ENCODE measurements around the gene INSYN1.

INSYN1 gene

DNA sequence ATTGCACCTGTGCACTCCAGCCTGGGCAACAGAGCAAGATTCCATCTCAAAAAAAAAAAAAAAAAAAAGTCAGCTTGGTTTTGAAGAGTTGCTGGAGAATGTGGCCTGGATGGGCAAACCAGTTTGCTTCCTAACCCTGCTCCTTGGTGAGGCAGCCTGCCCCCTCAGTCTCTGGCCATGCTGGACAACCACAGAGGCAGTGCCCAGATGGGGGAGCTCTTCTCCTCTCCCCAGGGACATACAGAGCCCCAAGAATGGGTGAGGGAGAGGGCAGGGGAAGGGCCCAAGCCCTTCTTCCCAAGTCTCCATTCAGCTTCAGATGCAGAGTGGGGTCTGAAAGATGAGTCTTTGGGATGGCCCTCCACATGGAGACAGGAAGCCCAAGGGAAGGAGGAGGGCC lies 41.0 kb downstream of the INSYN1 start:
- TF ChIP-seq RAD21 (IDR thresholded peaks at IDR 0.05; ENCODE audit: low read depth), result peak; percentile 23; the same call in 1 of the 2 replicates
- no peak for TF ChIP-seq TAF1 (IDR thresholded peaks at IDR 0.05; ENCODE audit: low read depth)

DNA sequence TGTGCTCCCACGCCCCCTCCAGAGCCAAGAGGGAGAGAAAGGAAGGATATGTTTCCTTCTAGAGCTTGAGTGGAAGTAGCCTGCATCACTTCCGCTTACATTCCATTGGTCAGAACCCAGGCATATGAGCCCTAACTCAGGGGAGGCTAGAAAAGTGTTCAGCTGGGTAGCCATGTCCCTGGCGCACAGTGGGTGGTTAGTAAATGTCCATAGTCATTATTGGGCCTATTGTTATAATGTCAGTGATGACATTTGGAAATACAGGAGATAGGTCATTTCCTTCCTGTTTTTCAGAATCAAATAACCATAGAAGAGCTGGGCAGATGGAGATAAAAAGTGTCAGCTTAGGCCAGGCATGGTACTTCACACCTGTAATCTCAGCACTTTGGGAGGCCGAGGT lies 41.6 kb downstream of the INSYN1 start:
- no peak for TF ChIP-seq ZBTB7A (IDR thresholded peaks at IDR 0.05; ENCODE audit: low read depth)
- no peak for TF ChIP-seq TCF12 (IDR thresholded peaks at IDR 0.05; ENCODE audit: low read depth)
- TF ChIP-seq, protein P1, sequence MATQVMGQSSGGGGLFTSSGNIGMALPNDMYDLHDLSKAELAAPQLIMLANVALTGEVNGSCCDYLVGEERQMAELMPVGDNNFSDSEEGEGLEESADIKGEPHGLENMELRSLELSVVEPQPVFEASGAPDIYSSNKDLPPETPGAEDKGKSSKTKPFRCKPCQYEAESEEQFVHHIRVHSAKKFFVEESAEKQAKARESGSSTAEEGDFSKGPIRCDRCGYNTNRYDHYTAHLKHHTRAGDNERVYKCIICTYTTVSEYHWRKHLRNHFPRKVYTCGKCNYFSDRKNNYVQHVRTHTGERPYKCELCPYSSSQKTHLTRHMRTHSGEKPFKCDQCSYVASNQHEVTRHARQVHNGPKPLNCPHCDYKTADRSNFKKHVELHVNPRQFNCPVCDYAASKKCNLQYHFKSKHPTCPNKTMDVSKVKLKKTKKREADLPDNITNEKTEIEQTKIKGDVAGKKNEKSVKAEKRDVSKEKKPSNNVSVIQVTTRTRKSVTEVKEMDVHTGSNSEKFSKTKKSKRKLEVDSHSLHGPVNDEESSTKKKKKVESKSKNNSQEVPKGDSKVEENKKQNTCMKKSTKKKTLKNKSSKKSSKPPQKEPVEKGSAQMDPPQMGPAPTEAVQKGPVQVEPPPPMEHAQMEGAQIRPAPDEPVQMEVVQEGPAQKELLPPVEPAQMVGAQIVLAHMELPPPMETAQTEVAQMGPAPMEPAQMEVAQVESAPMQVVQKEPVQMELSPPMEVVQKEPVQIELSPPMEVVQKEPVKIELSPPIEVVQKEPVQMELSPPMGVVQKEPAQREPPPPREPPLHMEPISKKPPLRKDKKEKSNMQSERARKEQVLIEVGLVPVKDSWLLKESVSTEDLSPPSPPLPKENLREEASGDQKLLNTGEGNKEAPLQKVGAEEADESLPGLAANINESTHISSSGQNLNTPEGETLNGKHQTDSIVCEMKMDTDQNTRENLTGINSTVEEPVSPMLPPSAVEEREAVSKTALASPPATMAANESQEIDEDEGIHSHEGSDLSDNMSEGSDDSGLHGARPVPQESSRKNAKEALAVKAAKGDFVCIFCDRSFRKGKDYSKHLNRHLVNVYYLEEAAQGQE (IDR thresholded peaks at IDR 0.05; ENCODE audit: low read depth), result no peak
- no peak for TF ChIP-seq EGR1 (IDR thresholded peaks at IDR 0.05)
- no peak for TF ChIP-seq CREB1 (IDR thresholded peaks at IDR 0.05; ENCODE audit: low read depth)
- no peak for TF ChIP-seq CEBPB (IDR thresholded peaks at IDR 0.05)
- TF ChIP-seq FOXM1 (IDR thresholded peaks at IDR 0.05; ENCODE audit: borderline replicate concordance, low read depth), result no peak
- TF ChIP-seq TAF1 (IDR thresholded peaks at IDR 0.05; ENCODE audit: low read depth), result no peak

DNA sequence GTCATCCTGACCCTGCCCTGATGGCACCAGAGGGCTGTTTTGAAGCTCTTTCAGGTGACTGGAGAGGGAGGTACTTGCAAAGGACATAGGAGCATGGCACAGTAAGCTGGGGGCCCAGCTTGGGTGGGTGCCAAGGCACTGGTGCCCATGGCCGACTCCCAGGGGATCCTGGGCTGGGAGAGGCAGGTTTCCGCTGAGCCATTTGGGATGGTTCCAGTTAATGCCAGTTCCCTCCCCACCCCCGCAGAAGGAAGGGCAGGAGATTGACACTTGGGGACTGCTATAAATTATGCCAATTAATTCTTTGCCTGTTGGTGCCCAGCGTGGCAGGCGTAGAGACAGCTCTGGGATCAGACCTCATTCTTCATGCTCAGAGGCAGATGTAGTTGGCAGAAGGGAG lies 42.8 kb downstream of the INSYN1 start:
- TF ChIP-seq ZBTB7A (IDR thresholded peaks at IDR 0.05; ENCODE audit: low read depth), result no peak
- no peak for TF ChIP-seq TCF12 (IDR thresholded peaks at IDR 0.05; ENCODE audit: low read depth)
- no peak for TF ChIP-seq TEAD4 (IDR thresholded peaks at IDR 0.05)
- TF ChIP-seq, protein P2, sequence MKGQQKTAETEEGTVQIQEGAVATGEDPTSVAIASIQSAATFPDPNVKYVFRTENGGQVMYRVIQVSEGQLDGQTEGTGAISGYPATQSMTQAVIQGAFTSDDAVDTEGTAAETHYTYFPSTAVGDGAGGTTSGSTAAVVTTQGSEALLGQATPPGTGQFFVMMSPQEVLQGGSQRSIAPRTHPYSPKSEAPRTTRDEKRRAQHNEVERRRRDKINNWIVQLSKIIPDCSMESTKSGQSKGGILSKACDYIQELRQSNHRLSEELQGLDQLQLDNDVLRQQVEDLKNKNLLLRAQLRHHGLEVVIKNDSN (IDR thresholded peaks at IDR 0.05), result no peak
- no peak for TF ChIP-seq EP300 (IDR thresholded peaks at IDR 0.05; ENCODE audit: borderline replicate concordance)

DNA sequence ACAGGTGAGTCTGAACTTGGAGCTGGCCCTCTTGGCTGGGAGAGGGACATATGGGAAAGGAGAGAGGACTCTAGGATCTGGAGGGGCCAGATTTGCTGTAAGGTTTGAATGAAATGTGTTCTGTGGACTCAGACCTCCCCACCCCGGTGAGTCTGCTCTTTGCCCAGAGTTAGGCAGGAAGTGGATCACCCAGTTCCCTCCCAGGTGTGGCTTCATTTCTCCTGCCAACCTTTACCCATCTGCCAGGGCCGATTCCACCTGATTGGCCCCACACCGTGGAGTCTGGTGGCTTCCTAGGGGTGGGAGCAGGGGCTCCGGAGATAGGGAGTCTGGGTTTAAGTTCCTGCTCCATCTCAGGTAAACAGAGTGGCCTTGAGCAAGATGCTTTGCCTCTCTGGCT lies 43.5 kb downstream of the INSYN1 start:
- no peak for TF ChIP-seq CEBPB (IDR thresholded peaks at IDR 0.05)
- TF ChIP-seq EP300 (IDR thresholded peaks at IDR 0.05; ENCODE audit: borderline replicate concordance), result no peak
- TF ChIP-seq TCF12 (IDR thresholded peaks at IDR 0.05; ENCODE audit: low read depth), result no peak
- no peak for TF ChIP-seq EGR1 (IDR thresholded peaks at IDR 0.05)
- no peak for TF ChIP-seq YY1 (IDR thresholded peaks at IDR 0.05; ENCODE audit: low read depth)
- no peak for TF ChIP-seq CREB1 (IDR thresholded peaks at IDR 0.05; ENCODE audit: low read depth)
- TF ChIP-seq, protein P1 (IDR thresholded peaks at IDR 0.05; ENCODE audit: low read depth), result no peak
- no peak for TF ChIP-seq TAF1 (IDR thresholded peaks at IDR 0.05; ENCODE audit: low read depth)
- no peak for TF ChIP-seq TEAD4 (IDR thresholded peaks at IDR 0.05)
- TF ChIP-seq NFIC (IDR thresholded peaks at IDR 0.05), result no peak
- no peak for TF ChIP-seq FOXM1 (IDR thresholded peaks at IDR 0.05; ENCODE audit: borderline replicate concordance, low read depth)
- TF ChIP-seq, protein P3, sequence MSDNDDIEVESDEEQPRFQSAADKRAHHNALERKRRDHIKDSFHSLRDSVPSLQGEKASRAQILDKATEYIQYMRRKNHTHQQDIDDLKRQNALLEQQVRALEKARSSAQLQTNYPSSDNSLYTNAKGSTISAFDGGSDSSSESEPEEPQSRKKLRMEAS (IDR thresholded peaks at IDR 0.05), result no peak
- TF ChIP-seq RAD21 (IDR thresholded peaks at IDR 0.05; ENCODE audit: low read depth), result no peak
- TF ChIP-seq, protein P2 (IDR thresholded peaks at IDR 0.05), result no peak

DNA sequence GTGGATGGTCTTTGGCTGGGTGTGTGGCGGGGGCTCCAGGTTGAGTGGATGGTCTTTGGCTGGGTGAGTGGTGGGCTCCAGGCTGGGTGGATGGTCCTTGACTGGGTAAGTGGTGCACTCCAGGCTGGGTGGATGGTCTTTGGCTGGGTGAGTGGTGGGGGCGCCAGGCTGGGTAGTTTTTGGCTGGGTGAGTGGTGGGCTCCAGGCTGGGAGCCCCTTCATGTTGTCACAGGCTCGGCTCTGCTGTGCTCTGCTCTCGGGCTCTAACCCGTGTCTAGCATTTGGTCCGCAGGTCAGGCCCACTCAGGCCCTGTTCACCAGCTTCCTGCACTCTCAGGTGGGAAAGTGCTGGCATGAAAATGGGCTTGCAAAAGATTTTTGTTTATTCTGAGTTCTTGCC lies 43.9 kb downstream of the INSYN1 start:
- TF ChIP-seq TAF1 (IDR thresholded peaks at IDR 0.05; ENCODE audit: low read depth), result no peak
- no peak for TF ChIP-seq EGR1 (IDR thresholded peaks at IDR 0.05)
- no peak for TF ChIP-seq CEBPB (IDR thresholded peaks at IDR 0.05)
- TF ChIP-seq TEAD4 (IDR thresholded peaks at IDR 0.05), result no peak
- no peak for TF ChIP-seq NFIC (IDR thresholded peaks at IDR 0.05)
- TF ChIP-seq ZBTB7A (IDR thresholded peaks at IDR 0.05; ENCODE audit: low read depth), result no peak
- TF ChIP-seq YY1 (IDR thresholded peaks at IDR 0.05; ENCODE audit: low read depth), result no peak
- TF ChIP-seq, protein P1 (IDR thresholded peaks at IDR 0.05; ENCODE audit: low read depth), result no peak
- TF ChIP-seq FOXM1 (IDR thresholded peaks at IDR 0.05; ENCODE audit: borderline replicate concordance, low read depth), result no peak
